Pulmonary artery endothelial cell (primary cell): ENCODE results near the gene SCARB2. TPM values are rescaled to one million over a fixed set of nuclear protein-coding genes. Genes with fewer than 3 reads are reported as not detected.

Source experiments
- DNase-seq: peaks from one replicate; pipeline ENCODE4 v3.0.0-alpha.2; 2011; ENCODE audit warnings: low read depth, low spot score
- total RNA-seq: library from RNA; depleted of rRNA; stranded (reverse); fragments of >200 nt; gene quantifications from 2 replicates; pipeline ENCODE4 v1.2.3, GENCODE V29; 2014

The SCARB2 gene
- total RNA-seq, 1 donor from 2014 or later, result 193 TPM

DNA sequence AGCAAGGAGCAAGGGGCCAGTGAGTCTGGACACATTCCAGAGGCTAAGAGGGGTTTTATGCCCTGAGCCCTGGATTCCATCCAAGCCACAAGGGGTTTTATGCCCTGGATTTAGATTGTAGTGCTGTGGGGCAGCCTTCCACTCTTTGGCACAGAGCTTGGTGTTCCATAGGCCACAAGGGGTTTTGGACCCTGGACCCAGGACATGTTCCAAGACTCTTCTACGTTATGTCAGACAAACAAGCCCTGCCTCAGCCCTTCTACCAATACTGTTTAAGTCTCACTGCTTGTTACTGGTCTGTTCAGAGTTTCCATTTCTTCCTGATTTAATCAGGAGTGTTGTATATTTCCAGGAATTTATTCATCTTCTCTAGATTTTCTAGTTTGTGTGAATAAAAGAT lies 12.8 kb upstream of the SCARB2 start:
- DNase-seq, result no peak

DNA sequence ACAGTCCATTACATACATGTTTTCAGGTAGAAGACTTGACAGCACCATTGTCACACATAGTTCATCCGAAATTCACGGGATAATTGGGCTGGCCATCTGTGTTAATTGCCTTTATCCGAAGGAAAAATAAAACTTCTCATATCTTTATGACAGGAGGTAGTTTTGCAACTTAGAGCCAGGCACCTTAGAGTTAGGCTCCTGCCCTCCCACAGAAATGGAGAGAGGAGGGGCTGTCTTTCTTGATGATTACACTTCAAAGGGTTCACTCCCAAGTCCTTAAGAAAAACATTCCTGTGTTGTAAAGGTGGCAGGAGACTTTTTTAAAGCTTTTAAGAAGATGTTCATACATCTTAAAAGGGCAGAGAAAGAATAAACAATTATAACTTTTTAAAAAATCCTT lies 10.5 kb upstream of the SCARB2 start:
- DNase-seq, result no peak

DNA sequence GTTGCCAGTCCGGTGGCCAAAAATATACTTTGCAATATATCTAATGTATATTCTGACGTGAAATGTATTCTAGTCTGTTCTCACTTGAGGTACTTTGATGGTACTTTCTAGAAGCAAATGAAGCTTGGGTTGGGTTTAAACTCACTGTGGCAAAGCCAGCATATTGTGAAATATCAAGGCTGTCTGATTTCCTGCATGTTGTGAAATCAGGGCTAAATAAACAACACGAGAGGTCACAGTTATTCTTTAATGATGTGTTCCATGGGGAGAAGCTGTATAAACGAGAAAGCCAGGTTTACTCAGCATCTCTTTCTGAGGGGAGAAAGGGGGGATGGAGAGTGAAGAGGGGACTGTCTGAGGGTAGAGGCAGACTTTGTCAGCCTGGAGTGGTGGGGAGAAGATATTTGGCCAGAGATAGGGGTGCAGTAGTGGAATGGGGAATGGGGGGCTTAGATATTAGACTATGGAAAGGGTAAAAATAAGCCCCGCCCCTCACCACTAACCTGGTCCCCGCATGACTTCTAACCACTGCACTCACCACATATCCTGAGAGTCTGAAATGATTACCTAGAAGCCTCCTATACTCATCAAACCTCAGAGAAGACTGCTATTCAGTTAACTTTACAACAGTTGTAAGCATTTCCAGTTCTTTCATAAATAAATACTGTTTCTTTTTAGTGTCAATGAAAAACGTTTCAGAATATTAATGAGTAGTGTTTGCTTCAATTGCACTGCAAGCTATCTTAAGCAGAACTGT lies 5.9 kb upstream of the SCARB2 start:
- DNase-seq, result no peak

DNA sequence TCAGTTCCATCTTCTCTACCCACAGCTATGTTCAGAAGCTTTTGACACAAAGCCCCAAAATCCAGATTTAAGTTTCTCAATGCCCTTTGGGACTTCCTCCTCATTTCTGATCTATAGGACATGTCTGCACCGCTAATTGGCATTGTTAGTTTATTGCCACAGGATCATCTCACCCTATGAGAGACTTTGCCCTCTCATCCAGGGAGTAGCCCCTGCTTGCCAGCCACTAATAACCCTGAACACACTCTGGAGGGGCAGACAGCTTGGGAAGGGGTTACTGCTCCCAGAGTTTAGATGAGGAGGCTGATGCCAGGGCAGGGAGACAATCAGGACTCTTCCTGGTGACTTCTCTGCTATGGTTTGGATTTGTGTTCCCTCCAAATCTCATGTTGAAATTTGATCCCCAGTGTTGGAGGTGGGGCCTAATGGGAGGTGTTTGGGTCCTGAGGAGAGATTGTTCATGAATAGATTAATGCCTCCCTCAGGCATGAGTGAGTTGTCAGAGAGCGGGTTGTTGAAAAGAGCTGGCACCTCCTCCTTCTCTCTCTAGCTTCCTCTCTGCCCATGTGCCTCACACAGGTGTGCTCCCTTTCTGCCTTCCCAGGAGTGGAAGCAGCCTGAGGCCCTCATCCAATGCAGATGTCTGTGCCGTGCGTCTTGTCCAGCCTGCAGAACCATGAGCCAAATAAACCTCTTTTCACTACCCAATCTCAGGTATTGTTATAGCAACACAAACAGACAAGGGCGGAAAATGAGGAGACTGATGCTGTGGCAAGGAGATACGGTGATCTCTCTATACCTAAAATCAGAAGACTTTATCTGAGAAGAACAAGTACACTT lies 3.6 kb upstream of the SCARB2 start:
- DNase-seq, result no peak

DNA sequence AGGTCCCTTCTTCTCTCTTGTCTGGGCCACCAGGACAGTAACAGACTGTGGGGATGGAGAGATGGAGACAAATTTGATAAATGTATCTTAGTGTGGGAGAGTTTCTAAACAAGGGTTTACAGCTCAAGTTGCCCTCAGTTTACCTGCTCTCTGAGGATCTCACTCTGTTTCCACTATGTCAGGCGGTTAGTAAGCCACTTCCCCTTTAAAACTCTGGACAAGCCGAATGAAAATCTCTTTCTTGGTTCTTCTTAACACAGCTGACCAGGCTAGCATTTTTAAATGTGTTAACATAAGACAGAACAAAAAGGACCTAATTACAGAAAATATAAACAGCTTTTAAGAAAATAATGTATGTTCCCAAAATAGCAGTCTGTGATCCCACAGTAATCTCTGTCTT lies 2.9 kb upstream of the SCARB2 start:
- DNase-seq, result no peak

DNA sequence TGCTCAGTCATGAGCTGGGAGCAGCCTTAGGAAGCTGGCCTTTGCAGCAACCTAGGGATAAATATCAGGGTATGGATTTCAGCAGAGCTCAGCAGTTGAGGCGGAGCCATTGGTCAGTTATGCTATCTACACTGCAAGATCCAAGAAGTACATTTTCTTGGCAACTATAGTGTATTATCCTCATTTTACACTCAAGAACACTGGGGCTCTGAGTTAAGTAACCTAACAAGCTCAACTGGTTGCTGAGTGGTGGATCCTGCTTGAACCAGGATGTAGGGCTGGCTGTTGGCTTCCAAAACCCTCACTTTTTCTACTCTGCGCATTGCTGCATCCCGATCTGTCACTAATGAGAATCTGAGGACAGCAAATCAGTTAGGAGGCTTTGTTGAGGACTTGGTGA lies 1.5 kb upstream of the SCARB2 start:
- no peak for DNase-seq

DNA sequence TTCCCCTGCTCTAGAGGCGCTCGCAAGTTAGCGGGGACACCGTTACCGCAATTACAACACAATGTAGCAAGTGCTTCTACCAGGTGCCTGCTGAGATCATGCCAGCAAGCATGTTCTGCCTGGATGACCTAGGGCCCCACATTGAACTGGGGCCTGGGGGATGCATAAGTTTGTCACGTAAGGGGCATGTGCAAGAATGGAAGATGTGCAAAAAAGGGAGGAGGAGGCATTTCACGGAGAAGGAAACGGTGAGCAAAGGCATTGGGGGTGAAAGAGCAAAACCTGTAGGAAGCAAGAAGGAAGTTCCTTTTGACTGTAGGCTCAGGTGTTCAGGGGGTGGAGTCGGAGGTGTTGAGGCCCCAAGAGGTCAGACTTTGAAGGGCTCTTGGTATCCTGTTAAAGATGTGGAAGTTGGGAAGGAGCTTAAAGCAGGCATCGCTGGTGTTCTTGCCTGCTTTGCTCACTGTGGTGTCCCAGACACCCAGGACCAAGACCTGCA lies 602 bp upstream of the SCARB2 start:
- no peak for DNase-seq

DNA sequence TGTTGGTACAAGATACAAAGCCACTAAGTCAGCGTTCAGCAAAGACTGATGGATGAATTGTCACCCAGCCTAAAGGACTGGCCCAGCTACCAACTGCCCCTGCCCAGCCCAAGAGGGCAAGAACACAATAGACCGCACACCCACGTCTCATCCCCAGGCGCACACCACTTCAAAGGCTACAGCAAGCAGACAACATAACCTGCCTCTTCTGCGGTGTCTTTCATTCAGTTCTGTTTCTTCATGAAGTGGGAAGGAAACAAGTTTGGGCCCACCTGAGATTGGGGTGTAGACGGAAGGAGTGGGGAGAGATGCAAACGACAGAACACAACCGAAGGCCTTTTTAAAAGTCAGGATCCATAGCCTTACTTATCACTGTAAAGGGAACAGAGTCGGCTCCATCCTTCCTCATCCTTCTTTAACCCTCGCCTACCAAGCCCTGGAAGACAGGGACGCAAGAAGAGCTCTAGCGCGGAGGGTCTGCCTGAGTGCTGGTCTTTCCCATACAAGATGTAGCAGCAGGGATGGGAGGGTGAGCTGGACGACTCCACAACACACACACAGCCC lies 691 bp downstream of the SCARB2 start:
- no peak for DNase-seq

DNA sequence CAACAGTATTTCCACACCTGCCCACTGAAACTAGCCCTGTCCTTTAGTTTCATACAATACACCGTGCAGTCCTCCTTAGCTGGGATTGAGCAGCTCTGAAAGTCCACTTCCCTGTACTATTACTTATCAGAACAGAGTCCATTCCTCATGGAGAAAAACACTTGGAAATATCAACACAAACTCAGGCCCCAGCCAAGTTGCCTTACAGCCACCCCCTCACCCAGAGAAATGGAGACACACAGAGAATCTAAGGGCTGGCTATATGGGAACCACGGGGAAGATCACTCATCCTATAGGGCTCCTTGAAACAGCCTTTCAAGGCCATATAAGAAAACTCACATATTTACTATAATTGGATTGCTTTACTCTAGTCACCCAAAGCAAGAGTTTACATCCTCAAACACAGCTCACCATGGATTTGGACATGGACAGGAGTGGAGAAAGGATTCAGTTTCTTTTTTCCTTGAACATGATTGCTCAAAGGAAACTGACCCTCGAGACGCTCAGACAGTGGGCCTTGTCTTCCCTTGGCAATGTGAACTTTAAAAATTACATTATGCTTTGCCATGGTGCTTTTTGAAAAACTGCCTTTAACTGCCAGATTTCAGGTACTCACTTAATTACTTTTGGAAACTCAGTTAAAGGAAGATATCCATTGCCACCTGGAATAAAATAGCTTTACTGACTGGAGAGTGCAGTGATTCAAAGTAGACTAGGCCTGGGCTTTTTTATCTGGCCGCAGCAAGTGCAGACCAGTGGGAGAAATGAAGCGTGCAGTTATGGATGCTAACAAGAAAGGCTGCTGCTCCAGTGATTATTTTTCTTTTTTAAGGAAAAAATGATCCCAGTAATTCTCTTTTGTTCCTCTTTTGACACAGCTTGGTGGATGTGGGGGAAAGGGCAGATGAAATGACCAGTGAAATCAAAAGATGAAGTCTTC lies 1.6 kb downstream of the SCARB2 start:
- no peak for DNase-seq

DNA sequence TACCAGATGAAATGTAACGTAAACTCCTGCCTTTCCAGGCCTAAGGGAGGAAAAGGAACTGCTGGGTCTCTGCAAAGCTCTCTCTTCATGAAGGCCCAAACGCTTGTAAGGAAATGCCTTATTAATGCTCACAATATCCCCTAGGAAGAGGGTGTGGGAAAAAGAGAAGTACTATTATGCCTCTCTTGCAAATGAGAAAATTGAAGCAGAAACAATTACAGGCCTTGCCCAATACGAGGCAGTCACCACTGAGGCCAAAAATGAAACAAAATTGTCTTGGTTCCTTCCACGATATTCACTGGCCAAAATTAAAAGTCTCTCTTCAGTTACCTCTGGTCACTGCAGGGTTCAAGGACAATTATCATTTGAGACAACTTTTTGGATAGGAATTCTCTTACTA lies 3.2 kb downstream of the SCARB2 start:
- no peak for DNase-seq

DNA sequence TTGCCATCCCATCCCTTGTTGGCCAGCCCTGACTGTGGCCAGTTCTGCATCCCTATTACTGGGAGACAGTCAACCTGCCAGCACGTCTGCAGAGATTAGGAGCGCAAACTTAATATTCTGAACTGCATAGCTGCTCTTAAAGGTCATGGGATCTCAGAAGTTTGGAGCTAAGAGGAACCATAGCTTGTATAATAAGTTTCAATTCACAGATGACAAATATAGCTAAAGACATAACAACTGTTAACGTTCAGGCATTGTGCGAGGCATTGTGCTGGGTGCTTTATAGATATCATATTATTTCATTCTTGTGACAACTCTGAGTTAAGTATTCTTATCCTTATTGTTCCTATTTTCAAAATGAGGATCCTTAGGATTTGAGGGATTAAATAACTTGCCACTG lies 3.7 kb downstream of the SCARB2 start:
- no peak for DNase-seq

DNA sequence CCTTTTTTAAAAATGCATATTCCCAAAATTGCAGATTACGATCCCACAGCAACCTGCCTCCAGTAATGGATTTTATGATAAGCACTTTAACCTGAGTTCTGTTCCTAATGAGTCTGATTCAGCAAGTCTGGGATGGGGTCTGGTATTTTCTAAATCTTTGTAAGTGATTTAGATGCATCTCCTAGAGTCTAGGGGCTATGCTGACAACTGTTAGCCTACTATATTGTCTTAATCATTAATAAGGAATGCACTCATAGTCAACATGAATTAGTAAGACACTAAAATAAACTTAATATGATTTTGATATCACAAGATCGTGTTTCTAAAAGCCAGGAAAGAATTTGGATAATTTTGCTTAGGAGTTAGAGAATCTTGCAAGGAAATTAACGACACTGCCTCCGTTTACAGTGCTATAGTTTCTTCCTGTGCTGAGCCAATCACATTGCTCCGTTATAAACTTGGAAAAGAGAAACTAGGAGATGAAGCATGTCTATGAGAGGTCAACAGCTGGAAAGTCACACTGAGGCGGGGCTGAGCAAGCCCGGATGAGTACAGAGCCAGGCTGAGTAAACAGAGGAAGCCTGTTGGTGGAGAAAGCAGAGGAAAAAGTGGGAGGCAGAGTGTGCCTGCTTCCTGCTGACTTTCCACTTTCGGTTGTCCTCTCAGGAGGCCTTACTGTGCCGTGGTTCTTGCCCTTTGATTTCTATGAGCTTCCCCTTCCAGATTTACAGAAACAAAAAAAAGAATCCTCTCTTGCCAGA lies 5.4 kb downstream of the SCARB2 start:
- DNase-seq, result peak; percentile 95

DNA sequence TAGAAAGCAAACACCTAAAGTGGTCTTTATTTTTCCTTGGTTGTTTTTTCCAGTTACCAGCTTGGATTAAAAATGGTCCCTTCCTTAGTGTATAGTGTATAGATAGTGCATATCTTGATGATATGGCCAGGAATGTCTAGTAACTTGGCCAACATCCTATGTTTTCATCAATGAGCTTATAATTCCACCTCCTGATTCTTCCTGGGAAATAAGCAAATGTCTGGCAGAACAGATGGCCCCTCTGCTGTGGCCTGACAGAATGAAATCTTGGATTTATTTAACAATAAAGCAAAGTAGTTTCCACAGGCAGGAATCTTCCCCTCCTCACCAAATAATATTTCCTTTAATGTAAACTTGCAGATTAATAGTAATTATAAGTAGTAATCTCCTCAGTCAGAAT lies 6.1 kb downstream of the SCARB2 start:
- DNase-seq, result no peak

DNA sequence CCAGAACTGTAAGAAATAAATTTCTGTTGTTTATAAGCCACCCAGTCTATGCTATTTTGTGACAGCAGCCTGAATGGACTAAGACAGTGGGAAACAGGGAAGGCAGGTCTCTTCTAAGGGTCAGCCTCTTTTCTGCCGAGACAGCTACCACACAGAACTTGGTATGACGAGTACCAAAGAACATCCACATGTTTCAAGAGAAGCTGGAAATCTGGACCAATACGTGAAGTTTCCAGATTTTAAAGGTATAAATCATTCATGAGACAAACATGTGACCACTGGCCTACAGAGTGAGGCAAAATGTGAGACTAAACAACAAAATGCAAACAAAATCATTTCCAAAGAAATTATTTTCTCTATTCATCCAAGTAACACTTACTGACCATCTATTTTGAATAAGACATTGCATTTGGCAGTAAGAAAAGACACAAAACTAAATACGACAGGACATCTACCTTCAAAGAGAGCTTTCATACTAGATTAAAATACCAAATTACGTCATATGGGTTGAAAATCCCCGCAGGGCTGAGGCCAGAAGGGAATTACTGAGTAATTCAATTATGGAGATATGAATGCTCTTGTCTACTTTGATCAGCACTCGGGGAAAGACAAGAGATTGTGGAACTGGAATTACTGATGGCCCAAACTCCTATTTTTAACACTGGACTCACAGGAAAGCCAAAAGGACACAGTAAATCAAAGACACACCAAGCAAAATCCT lies 7.2 kb downstream of the SCARB2 start:
- no peak for DNase-seq

DNA sequence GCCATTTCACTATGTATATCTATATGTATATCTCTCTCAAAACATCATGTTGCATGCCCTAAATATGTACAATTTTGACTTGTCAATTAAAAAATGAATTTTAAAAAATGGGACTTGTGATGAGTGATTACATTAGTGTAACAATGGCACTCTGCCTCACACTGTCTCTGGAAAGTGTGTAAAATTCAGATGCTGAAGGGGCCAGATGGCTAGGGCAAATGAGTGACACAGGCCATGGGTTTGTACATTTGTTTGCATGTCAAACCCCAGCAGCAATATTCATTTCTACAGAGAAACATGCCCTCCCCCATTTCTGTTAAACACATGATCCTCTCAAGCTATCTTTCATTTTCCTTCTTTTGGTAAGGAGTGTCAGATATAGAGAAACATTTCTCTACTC lies 8.1 kb downstream of the SCARB2 start:
- DNase-seq, result no peak

DNA sequence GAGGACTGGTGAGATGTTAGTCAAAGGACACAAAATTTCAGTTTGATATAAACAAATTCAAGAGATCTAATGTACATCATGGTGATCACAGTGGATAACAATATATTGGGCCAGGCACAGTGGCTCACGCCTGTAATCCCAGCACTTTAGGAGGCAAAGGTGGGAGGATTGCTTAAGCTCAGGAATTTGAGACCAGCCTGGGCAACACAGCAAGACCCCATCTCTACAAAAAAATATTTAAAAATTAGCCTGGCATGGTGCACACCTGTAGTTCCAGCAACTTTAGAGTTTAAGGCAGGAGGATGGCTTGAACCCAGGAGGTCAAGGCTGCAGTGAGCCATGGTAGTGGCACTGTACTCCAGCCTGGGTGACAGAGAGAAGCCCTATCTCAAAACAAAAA lies 8.7 kb downstream of the SCARB2 start:
- no peak for DNase-seq

DNA sequence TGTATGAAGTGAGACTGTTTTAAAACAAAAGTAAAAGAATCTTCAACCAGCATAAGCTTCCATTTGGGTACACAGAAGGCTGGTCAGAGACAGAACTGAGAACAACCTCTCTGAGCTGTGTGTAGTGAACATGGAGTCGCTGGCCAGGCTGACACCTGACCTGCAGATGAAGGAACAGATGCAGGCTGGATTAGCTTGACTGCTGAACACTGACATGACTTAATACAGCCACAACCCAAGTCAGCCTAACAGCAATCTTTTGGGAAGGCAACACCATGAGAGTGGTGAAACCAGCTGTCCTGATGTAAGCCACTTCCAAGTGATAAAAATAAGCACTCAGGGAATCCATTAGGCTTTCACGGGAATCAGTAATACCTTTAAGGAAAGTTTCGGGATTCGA lies 10.1 kb downstream of the SCARB2 start:
- DNase-seq, result no peak

DNA sequence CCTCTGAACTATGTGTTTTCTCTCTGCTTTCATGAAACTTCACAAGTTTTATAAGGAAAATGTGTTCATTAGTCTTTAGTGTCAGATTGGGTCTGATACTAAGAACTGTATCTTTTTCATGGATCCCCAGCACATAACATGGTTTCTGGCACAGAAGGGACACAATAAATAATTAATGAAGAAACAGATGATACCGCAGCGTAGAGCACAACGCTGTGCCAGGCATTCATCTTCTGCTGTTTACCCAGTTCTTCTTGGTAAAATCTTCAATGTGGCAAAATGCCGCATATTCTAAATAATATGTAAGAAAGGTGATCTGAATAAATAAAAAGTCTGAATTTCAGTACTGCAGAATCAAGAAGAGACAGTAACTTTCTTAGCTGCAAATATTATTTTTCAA lies 12.3 kb downstream of the SCARB2 start:
- no peak for DNase-seq

DNA sequence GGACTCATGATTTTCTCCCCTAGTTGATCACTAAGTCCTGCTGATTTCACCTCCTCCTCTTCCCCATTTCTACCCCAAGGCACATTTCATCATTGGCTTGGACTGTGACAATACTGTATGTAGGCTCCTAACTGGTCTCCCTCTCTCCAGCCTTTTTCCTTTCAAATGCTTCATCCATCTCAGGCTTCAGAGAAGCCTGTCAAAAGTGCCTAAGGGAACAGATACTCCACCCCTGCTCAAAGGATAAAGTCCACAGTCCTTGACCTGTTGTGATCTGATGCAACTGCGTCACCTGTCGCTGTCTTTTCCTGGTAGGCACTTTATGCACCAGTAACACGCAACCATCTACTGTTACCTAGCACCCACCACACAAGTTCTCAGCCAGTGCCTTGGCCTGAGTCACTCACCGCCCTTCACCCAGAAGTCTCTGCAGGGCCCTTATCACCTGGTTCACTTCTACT lies 12.8 kb downstream of the SCARB2 start:
- DNase-seq, result no peak
